Neural crest cell (in vitro differentiated cells): ENCODE measurements around the gene ZNF837. TPM values are rescaled to one million over a fixed set of nuclear protein-coding genes. Genes with fewer than 3 reads are reported as not detected.
A peak's percentile ranks its signal among the peaks of the same experiment; 100 is the strongest.
"Not testable (repeated sequence)": the region's sequence is repeated elsewhere in the genome, so short reads cannot be mapped to it uniquely, and the experiment has no call there.

ENCODE experiments used
- DNase-seq: peaks from one replicate; pipeline ENCODE4 v3.0.0; 2021; ENCODE audit warnings: low read depth, mixed read lengths, low spot score
- H3K27ac Mint-ChIP-seq: one replicate; pipeline ENCODE4 v1.8.0; 2021; ENCODE audit warnings: mild to moderate bottlenecking, mixed read lengths; ENCODE audit not compliant: unreplicated experiment
- H3K27me3 Mint-ChIP-seq: 2 replicates; pipeline ENCODE4 v1.8.0; 2021; ENCODE audit warnings: low read depth, mild to moderate bottlenecking, mixed read lengths
- H3K36me3 Mint-ChIP-seq: 2 replicates; pipeline ENCODE4 v1.8.0; 2021; ENCODE audit warnings: low read depth, mild to moderate bottlenecking, mixed read lengths
- H3K4me1 Mint-ChIP-seq: 2 replicates; pipeline ENCODE4 v1.8.0; 2021; ENCODE audit warnings: mixed read lengths
- H3K4me3 Mint-ChIP-seq: one replicate; pipeline ENCODE4 v1.8.0; 2021; ENCODE audit warnings: mild to moderate bottlenecking, mixed read lengths
- H3K9me3 Mint-ChIP-seq: 2 replicates; pipeline ENCODE4 v1.8.0; 2021; ENCODE audit warnings: mixed read lengths
- total RNA-seq: library from RNA; stranded (reverse); gene quantifications from 2 replicates; pipeline ENCODE4 v1.2.1, GENCODE V29; 2021
- TF ChIP-seq, protein P1 (sequence below): fragments of 200-600 bp; sonication (generic); conservative IDR thresholded peaks from 2 replicates; pipeline ENCODE4 v1.5.0; 2021; ENCODE audit warnings: antibody characterized with exemption, mild to moderate bottlenecking

ZNF837 gene
- total RNA-seq, 1 donor from 2014 or later: 5.0 TPM

- no peaks in the 10 kb centered on the region for H3K36me3 Mint-ChIP-seq
- no peak for DNase-seq
- H3K4me1 Mint-ChIP-seq: peaks cover 19% of the 10 kb centered on the region
- no peaks in the 10 kb centered on the region for H3K9me3 Mint-ChIP-seq
- H3K27ac Mint-ChIP-seq: no peak overlapping the region
- TF ChIP-seq, protein P1, sequence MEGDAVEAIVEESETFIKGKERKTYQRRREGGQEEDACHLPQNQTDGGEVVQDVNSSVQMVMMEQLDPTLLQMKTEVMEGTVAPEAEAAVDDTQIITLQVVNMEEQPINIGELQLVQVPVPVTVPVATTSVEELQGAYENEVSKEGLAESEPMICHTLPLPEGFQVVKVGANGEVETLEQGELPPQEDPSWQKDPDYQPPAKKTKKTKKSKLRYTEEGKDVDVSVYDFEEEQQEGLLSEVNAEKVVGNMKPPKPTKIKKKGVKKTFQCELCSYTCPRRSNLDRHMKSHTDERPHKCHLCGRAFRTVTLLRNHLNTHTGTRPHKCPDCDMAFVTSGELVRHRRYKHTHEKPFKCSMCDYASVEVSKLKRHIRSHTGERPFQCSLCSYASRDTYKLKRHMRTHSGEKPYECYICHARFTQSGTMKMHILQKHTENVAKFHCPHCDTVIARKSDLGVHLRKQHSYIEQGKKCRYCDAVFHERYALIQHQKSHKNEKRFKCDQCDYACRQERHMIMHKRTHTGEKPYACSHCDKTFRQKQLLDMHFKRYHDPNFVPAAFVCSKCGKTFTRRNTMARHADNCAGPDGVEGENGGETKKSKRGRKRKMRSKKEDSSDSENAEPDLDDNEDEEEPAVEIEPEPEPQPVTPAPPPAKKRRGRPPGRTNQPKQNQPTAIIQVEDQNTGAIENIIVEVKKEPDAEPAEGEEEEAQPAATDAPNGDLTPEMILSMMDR: no peak
- peaks cover 8% of the 10 kb centered on the region for H3K27me3 Mint-ChIP-seq
- peak overlapping the region; percentile 44 for H3K4me3 Mint-ChIP-seq
These were observed 29.3 kb downstream of the ZNF837 start for GRCh38 chr19:58351558-58351878.

- Mint-ChIP-seq H3K27me3 (peaks cover 9% of the 10 kb centered on the region), H3K36me3 (no peaks in the 10 kb centered on the region), H3K27ac (no peak overlapping the region), H3K9me3 (no peaks in the 10 kb centered on the region), H3K4me1 (peaks cover 20% of the 10 kb centered on the region), H3K4me3 (peak overlapping the region; percentile 51)
- TF ChIP-seq, protein P1: no peak
- no peak for DNase-seq
These were observed 29.8 kb downstream of the ZNF837 start for GRCh38 chr19:58350871-58351557.

- Mint-ChIP-seq H3K4me1 (peaks cover 26% of the 10 kb centered on the region), H3K4me3 (peak overlapping the region; percentile 51), H3K36me3 (peaks cover 3% of the 10 kb centered on the region), H3K27me3 (peaks cover 16% of the 10 kb centered on the region), H3K9me3 (no peaks in the 10 kb centered on the region), H3K27ac (no peak overlapping the region)
- no peak for DNase-seq
- TF ChIP-seq, protein P1: no peak
These were observed 30.6 kb downstream of the ZNF837 start for GRCh38 chr19:58350001-58350861.

GRCh38 chr19:58349590-58349989, 31.2 kb downstream of the ZNF837 start:
- Mint-ChIP-seq H3K9me3 (no peaks in the 10 kb centered on the region), H3K36me3 (peaks cover 3% of the 10 kb centered on the region), H3K27ac (no peak overlapping the region), H3K4me3 (peak overlapping the region; percentile 57), H3K4me1 (peaks cover 26% of the 10 kb centered on the region), H3K27me3 (peaks cover 18% of the 10 kb centered on the region)
- TF ChIP-seq, protein P1: no peak
- DNase-seq: no peak

GRCh38 chr19:58348080-58348479, 32.8 kb downstream of the ZNF837 start:
- Mint-ChIP-seq H3K27me3 (peaks cover 18% of the 10 kb centered on the region), H3K4me1 (peaks cover 26% of the 10 kb centered on the region), H3K4me3 (peak overlapping the region; percentile 95)
- not testable (repeated sequence) for DNase-seq, H3K27ac Mint-ChIP-seq, H3K9me3 Mint-ChIP-seq, H3K36me3 Mint-ChIP-seq
